Endometrium (tissue), 2 donors: ENCODE results near the gene SUGCT.
"Not testable (repeated sequence)": the region's sequence is repeated elsewhere in the genome, so short reads cannot be mapped to it uniquely, and the experiment has no call there.

Experiments used
- FAIRE-seq: peaks from 2 replicates; lab custom pipeline; 2012; peaks lifted over from hg19 to GRCh38; lab: Jason Lieb, UNC
- donor health status: control.
- donor health status: control.

The SUGCT gene

DNA sequence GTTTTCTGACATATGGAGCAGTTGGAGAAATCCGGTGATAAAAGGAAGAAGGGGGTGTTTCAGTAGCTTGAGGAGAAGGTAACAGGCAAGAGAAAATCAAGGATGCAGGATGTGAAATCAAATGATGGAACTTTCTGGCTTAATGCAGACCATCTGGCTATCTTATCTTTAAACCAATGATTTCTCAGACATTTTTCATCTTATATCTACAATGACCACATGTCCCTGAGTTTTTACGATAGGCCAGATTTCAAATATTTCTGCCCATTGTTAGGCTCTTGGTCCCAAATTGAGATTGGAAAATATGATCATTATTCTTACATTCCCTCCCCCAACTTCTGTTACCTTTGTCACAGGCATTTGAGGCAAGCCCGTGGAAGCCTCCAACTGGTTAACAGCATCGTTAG, 486.8 kb downstream of the SUGCT start:
- no peak for FAIRE-seq

DNA sequence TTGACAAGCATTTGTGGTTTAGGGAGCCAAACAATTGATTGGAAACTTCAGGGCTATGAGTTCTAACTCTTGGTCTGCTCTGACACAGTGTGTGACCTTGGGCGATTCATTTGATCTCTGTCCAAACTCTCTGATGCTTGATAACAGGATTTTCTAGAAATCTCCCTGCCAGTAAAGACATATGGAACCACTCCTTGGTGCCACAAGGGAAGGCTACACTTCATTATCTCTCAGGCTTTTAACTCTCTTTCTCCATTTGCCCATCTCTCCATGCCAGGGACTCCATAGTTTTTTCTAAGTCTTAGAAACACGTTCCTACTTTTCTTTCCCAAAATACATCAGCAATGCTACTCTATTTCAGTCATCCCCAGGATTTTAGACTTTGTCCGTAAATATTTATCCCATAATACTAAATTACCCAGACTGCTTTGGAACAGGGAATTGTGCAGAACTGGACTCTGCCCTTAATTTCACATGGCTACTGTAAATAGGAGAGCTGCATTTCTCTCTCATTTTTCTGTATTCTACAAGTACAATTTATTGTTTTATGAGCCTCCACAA, 488.2 kb downstream of the SUGCT start:
- FAIRE-seq: no peak

DNA sequence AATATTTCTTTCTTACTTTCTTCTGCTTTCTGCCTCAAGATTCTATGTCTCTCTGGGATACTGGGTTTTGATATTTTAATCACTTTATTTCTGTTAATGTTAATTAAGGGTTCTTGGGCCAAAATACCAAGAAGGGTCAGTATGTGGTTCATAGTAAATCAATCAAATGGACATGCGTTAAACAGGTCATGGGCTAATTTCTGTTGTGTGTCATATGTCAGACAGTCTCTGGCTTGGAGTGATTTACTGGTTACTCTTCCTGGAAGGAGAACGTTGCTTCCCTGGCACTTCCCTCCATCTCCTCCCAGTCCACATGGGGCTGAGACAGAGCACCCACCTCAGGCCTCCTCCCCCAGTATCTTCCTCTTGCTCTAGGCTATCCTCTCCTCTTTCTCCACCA, 489.1 kb downstream of the SUGCT start:
- FAIRE-seq: no peak

DNA sequence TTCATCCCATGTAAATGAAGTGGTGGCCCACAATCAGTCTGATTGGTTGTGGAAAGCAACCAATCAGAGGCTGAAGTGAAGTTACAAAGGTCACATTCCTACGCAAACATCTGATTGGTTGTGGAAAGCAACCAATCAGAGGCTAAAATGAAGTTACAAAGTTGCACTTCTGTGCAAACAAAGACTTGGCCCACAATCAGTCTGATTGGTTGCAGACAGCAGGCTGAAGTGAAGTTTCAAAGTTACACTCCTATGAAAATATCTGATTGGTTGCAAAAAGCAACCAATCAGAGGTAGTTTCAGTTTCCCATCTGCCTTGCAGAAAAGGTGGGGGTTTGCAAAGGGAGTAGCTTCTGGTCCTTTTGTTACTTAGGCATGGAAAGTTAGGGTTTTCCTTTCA, 492.6 kb downstream of the SUGCT start:
- not testable (repeated sequence) for FAIRE-seq

DNA sequence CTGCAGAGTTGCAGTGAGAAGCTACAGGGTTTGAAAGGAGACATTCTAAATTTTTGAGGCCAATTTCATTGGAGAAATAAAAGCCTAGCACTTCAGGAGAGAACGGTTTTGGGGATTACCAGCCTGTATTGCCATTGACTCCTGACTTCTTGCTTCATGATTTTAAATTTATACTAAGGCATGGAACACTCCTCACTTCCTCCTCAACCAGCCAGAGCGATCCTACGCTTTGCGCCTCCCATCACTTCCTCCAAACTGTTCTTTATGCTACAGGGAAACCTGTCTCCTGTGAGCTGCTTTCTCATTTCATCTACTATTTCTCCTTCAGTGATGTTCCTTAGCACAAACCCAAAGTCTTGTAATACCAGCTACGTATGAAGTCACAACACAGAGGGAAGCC, 495.1 kb downstream of the SUGCT start:
- no peak for FAIRE-seq

DNA sequence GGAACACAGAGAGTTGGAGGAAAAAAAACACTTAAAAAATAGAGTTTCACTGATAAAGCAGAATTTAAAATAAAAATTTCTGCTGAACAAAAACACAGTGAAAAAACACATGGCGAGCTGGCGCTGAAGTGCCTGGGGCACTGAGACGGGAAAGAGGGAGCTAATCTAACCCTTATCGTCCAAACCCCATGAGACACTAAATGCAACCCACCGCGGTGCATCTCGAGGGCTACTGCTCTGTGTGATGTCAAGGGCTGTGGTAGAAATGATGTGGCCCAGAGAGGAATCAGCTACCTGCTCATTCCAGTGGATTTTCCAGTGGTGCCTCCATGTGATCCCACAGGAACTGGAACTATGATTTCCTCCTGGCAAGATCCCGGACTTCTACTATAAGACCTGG, 499.3 kb downstream of the SUGCT start:
- no peak for FAIRE-seq

DNA sequence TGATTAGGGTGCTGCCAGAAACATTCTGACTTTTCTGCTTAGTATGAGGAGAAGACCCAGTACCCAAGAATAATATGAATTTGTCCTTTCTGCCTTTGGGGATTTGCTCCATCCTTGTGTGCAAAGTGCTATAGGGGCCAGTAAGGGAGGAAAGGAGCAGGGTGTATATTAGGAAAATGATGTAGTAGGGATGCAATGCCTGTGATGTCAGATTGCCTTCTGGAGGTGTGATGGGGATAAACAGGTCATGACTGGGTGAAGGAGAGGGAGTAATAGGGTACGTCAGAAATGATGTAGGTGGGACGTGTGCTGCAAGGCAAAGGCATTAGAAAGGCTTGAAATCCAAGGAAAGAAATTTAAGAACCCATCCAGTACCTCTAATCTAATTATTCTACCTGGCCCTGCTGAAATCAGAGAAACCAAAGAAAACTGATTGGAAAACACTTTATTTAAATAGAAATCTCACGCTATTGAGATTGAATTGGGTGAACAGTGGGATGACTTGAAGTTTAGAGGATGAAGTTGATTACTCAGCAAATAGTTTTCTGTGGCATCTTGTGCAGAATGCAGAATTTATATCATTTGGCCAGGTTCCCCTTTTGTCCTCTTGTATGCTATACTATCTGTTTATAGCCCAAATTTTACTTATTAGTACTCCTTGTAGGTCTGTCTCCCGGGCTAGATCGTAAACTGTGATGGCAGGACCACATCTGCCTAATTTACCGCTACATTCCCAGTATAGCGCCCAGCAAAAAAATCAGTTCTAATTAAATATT, 503.9 kb downstream of the SUGCT start:
- FAIRE-seq: no peak

DNA sequence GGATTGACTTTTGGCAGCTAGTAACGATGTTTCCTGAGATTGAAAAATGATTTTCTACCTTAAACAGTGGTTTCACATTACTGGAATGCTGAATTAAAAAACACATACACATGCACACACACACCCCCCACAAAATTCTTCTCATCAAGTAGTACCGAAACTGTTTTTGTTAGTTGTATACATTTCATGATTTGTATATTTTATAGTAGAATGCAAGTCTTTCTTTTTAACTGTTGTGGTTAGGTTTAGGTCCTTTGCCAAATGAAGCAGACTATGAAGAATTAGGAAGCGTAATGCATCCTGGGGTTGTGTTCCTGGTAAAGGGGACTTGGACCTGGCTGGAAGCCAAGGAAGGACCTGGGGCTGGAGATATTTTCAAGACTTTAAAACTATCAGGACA, 505.8 kb downstream of the SUGCT start:
- no peak for FAIRE-seq

DNA sequence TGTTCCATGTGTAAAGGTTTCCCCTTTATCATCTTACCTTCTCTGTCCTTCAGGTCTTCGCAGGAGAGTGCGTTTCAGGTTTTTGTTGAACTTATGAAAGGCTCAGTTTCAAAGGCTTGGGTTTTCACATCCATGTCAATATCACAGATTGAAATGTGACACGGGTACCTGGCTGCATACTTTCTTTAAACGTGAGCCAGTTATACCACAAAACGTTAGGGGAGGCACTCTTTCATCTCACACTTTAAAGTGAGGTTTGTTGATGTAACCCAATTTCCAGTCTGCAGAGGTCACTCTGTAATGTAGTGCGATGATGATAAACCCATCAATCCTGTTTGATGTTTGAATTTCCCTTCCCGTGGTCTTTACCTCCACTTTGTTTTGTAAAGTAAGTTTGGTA, 506.9 kb downstream of the SUGCT start:
- no peak for FAIRE-seq

DNA sequence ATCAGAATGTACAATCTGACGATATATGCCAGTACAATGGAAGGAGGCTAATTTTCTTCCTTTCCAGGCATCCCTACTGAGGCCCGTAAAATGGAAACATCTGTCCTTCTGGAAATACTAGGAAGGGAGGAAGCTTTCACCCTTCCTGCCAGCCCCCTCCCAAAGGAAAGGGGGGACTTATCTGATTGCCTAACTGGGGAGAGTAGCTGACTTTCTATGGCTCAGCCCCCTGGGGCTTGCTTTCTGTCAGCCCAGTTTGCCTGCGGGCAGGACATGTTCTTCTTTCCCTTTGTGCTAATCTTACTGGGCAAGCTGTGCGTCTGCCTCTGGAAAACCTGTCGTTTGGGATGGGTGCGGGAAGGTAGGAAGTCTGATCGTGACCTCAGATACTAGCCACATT, 508.9 kb downstream of the SUGCT start:
- FAIRE-seq: no peak

DNA sequence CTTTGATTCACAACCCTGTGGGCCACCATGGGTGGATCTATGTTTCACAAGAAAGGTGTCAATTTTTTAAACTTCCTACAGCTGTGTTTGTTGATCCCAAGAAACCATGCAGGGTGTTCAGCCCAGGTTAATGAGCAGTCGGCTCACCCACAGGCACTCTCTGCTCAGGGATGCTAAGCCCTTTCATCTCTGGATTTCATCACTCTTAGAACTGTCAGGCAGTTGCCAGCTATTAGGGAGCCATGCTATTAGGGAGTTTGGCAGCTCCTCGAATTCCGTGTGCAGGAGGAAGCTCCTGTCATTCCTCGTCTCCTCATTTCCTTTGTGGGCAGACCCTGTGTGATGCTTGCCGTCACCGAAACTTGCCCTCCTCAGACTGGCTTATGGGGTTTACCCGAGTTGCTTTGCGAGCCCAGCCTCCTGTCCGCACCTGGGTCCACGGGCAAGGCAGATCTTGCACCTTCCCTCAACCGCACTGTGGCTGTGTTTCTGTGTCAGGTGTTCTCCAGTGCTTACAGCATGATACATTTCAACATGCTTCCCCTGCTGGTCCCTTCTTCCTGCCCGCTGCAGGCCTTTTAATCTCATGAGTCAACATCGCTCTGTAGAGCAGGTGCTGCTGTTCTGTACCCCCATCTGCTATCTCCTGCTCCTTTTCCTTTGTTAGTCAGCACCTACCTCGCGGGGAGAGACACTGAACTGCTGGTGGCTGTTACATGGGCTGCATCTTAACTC, 509.8 kb downstream of the SUGCT start:
- no peak for FAIRE-seq

DNA sequence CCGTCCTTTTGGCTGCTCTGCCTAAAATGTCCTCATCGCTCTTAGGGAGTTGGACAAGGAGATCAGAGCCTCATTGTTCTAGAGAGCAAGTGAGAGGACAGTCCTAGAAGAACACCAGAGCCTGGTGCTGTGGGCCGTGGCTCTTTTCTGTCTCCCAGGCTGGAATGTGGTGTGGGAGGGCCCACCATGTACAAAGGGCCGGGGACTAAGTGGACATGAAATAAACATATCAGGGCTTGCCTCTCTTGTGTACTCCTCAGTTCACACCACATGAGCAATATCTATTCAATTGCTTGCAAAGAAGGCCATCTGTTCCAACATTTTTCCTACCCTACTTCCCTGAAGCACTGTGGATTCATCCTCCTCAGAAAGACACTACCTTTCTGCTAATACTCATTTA, 510.4 kb downstream of the SUGCT start:
- FAIRE-seq: no peak

DNA sequence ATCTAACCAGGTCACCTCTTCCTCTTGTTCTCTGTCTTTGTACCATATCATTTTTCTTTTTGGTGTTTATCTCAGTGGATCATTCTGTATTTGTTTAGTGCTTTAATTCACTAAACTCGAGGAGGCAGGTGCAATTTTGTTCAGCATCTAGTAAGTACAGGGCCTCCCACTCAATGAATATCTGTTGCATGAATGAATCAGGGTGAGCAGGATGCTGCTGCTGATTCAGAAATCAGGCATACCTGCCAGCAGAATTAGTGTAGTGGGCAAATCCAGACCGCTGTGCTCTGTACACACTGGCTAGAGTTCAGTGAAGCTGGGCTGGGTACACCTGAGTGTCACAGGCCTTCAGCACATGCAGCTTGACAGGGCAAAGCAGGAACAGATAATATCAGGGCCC, 511.9 kb downstream of the SUGCT start:
- no peak for FAIRE-seq

DNA sequence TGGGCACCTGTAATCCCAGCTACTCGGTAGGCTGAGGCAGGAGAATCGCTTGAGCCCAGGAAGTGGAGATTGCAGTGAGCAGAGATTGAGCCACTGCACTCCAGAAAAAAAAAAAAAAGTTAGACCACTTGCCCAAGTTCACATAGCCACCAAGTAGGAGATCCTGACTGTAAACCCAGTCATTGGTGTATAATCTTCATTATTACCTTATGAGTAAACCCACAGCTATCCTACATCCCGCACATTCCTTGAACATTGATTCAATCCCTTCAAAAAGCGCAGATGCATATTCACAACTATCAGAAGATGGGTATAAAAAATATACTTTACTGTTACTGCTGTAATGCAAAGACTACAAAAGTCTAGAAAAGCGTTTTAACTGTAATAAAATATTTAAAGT, 512.9 kb downstream of the SUGCT start:
- no peak for FAIRE-seq

DNA sequence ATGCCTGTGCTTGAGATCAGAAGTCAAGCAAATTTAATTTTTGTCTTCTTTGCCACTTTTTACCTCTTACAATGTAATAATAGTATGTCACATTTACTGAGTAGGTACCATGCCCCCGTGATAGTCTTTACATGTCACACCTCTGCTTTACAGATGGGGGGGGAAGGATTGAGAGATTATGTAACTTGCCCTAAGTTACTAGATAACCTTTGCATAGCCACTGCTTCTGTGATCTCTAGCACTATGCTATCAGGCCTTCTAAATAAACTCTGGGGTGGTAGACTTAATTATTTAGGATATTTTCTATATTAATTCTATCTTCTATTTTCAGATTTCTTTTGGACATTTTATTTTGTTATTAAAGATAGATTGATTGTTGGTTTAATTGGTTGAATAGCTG, 514.4 kb downstream of the SUGCT start:
- no peak for FAIRE-seq

DNA sequence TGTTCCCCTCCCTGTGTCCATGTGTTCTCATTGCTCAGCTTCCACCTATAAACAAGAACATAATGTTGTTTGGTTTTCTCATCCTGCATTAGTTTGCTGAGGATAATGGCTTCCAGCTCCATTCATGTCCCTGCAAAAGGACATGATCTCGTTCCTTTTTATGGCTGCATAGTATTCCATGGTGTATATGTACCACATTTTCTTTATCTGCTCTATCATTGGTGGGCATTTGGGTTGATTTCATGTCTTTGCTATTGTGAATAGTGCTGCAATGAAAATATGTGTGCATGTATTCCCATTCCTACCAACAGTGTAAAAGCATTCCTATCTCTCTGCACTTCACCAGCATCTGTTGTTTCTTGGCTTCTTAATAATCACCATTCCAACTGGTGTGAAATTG, 516.1 kb downstream of the SUGCT start:
- not testable (repeated sequence) for FAIRE-seq

DNA sequence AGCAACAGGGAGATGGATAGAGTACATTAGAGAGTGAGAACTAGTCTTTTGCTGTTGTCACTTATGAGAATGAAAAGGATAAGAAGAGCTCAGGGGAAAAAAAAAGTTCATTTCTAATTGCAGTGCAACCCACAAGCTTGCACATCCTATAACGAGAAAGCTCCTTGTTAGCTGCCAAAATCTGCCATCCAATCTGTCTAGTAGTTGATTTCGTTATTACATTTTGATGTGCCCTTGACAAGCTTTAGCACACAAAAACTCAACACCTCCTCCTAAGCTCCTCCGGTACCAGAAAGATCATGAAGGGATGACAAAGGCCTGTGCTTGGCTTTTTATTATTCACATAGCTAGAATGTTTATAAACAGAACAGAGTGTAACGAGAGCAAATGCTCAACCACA, 519.4 kb downstream of the SUGCT start:
- FAIRE-seq: no peak

DNA sequence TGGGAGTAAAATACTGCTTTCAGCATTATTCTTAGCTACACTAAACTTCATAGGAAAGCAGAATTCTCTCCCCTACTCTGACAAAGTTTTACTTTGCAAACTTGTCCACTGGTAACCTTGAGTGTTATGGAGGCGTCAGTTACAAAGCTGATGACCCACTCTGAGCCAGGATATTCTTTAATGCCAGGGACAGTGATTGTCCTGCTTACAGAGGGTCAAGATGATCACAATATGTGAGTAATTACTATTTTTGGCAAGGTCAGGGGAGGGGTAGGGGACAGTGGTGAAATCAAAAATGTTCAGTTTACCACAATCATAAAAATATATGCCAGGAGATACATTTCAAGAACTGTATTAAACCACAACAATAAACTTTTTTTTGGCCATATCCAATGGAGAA, 520.6 kb downstream of the SUGCT start:
- FAIRE-seq: no peak

DNA sequence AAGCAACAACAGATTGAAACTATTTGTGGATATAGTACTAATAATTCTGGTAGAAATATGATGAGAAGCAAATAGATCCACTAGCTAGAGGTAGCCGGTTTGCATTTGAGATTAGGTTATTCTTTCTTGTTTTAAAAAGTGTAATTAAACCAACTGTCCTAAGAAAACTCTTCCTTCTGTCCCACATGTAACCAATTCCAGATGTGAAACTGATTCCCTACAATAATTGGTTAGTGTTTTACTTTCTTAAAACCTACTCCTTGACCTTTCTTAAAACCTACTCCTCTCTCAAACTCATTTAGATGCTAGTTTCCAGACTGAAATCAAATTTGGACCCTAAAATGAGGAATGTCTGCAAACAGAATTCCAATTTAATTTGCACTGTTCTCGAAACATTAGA, 521.5 kb downstream of the SUGCT start:
- peak; percentile 87 for FAIRE-seq

DNA sequence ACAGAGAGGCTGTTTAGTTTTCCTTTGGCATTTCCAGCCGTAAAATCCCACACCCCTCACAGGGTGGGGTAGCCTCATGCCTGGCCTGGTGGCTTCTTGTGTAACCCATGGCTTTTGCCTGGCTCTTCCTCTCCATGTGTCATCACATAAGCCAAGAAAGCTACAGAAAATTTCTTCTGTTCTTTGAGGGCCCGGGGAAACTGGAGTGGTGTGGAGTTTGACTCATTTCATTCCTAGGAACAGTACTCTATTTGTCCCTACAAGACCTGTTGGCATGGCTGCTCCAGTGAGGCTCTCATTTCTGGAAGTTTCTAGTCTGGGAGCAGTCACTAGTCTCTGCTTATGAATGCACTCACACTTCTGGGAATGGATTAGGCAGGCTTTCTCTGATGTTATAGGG, 523.9 kb downstream of the SUGCT start:
- FAIRE-seq: no peak

DNA sequence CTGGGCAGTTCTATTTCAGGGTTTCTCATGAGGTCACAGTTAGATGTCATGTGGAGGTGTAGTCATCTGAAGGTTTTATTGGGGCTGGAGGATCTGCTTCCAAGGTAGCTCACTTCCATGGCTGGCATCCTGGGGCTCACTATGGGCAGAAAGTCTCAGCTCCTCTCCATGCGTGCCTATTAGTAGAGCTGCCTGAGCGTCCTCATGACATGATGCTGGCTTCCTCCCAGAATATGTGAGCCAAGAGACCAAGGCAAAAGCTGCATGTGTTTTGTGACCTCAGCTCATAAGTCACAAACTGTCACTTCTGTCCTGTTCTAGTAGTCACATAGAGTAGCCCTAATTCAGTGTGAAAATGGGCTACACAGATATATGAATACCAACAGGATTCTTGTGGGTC, 524.4 kb downstream of the SUGCT start:
- FAIRE-seq: no peak

DNA sequence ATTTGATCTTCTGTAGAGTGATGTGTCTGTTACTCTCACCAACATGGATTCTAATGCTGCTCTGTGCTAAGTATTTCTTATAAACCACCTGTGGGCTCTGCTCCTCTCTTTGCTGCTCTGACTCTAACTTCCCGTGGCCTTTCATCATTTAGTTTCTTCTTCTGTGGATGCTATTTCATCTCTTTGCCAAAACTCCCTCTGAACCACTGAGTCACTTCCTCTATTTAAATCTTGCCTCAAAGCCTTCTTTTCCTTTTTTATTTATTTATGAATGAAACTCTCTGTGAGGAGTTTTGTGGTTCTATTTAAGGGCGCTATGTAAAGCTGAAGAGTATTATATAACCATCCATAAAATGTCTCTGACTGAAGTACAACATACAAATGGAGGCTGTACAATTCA, 538.5 kb downstream of the SUGCT start:
- FAIRE-seq: no peak

DNA sequence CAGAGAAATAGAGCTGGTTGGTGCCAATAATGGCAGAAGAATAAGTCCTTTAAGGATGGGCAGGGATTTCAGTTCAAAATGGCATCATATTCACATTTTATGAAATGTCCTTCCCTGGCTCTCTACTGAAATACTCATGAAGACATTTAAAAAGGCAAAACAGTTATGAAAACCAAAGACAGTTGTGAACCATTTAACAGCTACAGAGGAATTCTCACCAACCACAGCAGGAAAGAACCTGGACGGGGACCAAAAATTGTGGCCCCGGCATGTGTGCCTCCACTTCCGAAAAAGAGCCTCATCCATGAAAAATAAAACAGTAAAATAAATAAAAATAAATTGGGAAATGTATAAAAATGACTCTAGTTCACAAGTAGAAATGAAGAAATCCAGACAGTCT, 539.5 kb downstream of the SUGCT start:
- FAIRE-seq: no peak

DNA sequence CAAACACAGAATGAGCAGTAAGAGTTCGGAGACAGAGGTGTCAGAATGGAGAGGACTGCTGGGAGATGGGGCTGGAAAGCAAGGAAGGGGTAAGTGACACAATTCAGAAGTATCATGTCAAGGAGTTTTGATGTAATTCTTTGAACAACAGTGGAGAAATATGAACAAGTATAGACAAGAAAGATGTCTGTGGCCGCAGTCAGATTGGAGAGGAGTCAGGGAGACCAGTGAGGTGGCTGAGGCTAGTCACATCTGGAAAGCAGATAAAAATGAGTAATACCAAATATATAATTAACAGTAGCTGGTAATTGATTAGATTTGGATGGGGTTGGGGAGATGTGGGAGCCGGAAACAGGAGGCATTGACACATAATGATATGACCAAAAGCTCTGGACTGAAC, 540.9 kb downstream of the SUGCT start:
- FAIRE-seq: no peak
